Activated CD4-positive, alpha-beta memory T cell treated with anti-CD3 and anti-CD28 coated beads for 36 hours (primary cell): Measurements from ENCODE around the gene CTNNA3. TPM values are rescaled to one million over a fixed set of nuclear protein-coding genes. Genes with fewer than 3 reads are reported as not detected.

Experiments
- CTCF ChIA-PET: fragments of 350-600 bp; sonication (Branson Sonifier 250); formaldehyde crosslinking; loops from one replicate; lab custom pipeline; 2021; ENCODE audit warnings: antibody characterized with exemption, inconsistent platforms; lab: Charles Lee
- POLR2A ChIA-PET: fragments of 350-600 bp; sonication (Branson Sonifier 250); formaldehyde crosslinking; loops from one replicate; lab custom pipeline; 2021; ENCODE audit warnings: antibody characterized with exemption; lab: Charles Lee
- DNase-seq: peaks from one replicate; pipeline ENCODE4 v3.0.0-alpha.2; 2020
- H3K27ac Mint-ChIP-seq: one replicate; pipeline ENCODE4 v1.8.0; 2021; ENCODE audit warnings: mixed read lengths
- H3K27me3 Mint-ChIP-seq: one replicate; pipeline ENCODE4 v1.8.0; 2021; ENCODE audit warnings: mixed read lengths
- H3K36me3 Mint-ChIP-seq: one replicate; pipeline ENCODE4 v1.8.0; 2021; ENCODE audit warnings: mixed read lengths
- H3K4me1 Mint-ChIP-seq: one replicate; pipeline ENCODE4 v1.8.0; 2021; ENCODE audit warnings: low read depth, mixed read lengths
- H3K4me3 Mint-ChIP-seq: one replicate; pipeline ENCODE4 v1.8.0; 2021; ENCODE audit warnings: mild to moderate bottlenecking, mixed read lengths
- H3K9me3 Mint-ChIP-seq: one replicate; pipeline ENCODE4 v1.8.0; 2021; ENCODE audit warnings: mixed read lengths
- intact Hi-C: fragments of 100-400 bp; cut with micrococcal nuclease; formaldehyde crosslinking; loops from one replicate; pipeline ENCODE4 v1.15.1; 2023
- total RNA-seq, 2 experiments: library from RNA; stranded (reverse); gene quantifications; one replicate each; pipeline ENCODE4 v1.2.3, GENCODE V29; 2021

The CTNNA3 gene
- total RNA-seq, 2 experiments from 2014 or later = not detected

DNA sequence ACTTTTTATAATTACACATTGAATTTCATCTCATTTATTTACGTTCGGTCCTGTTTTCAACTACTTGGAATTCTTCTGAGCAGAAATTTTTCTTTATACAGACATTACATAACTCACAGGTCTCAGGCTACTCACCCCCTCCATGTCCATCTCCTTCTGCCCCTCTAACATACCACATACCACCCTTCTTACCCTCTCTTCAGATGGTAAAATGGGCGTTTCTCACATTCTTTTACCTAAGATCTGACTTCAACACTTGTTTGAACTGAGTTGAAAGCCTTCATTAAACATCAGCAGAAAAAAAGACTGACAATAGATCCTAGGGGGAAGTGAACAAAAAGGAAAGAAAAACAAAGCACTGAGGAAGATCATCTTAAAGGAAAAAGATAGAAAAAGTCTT, 309.7 kb downstream of the CTNNA3 start:
- CTCF ChIA-PET = no interaction called here
- POLR2A ChIA-PET = no interaction called here
- no peaks in the 10 kb centered on the region for H3K9me3 Mint-ChIP-seq
- no peak for DNase-seq
- H3K27ac Mint-ChIP-seq = no peak overlapping the region
- peaks cover 7% of the 10 kb centered on the region for H3K4me1 Mint-ChIP-seq
- H3K27me3 Mint-ChIP-seq = peaks cover 6% of the 10 kb centered on the region
- intact Hi-C loops = no loop called here
- H3K36me3 Mint-ChIP-seq = no peaks in the 10 kb centered on the region
- H3K4me3 Mint-ChIP-seq = no peak overlapping the region

DNA sequence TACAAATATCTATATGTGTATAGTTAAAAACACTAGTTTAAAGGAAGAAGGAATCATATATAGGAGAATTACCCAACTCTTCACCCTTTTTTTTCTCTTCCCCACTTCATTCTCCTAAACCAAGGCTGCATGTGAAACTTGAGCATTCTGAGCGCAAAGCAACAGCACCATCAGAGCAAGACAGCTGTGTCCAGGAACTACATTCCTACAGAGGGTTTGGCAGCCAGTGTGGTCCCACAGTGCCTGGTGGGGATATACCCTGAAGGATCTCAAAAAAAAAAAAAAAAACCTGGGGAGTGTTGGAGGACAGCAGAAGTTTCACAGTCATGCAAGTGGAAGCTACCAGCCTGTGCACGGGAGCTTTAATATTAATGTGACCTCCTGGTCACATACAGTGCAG, 310.4 kb downstream of the CTNNA3 start:
- ChIA-PET POLR2A (no interaction called here), CTCF (no interaction called here)
- H3K4me3 Mint-ChIP-seq = no peak overlapping the region
- H3K27me3 Mint-ChIP-seq = peaks cover 6% of the 10 kb centered on the region
- H3K27ac Mint-ChIP-seq = no peak overlapping the region
- no peaks in the 10 kb centered on the region for H3K36me3 Mint-ChIP-seq
- no peak for DNase-seq
- no peaks in the 10 kb centered on the region for H3K9me3 Mint-ChIP-seq
- intact Hi-C loops = no loop called here
- H3K4me1 Mint-ChIP-seq = peaks cover 7% of the 10 kb centered on the region

DNA sequence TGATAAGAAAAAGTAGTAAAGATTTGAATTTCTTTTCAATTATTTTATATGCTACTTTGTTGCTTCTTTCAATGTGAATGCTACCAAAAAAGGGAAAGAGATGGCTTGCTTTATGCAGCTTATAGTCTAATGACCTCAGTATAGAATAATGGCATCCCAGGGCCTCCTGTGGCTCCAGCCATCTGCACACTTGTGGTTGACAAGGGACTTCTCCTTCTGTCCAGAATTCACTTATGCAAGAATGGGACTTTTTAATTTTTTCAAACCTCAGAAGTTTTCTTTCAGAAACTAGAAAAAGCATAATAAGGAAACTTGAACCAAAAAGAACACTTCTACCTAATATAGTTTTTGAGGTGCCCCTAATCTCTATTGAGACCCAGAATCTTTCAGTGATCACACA, 310.9 kb downstream of the CTNNA3 start:
- Mint-ChIP-seq H3K27me3 (peaks cover 6% of the 10 kb centered on the region), H3K27ac (no peak overlapping the region), H3K4me3 (no peak overlapping the region), H3K36me3 (no peaks in the 10 kb centered on the region), H3K9me3 (no peaks in the 10 kb centered on the region), H3K4me1 (peaks cover 7% of the 10 kb centered on the region)
- POLR2A ChIA-PET = no interaction called here
- DNase-seq = no peak
- intact Hi-C loops = no loop called here
- CTCF ChIA-PET = no interaction called here

- no peaks in the 10 kb centered on the region for H3K36me3 Mint-ChIP-seq
- peaks cover 1% of the 10 kb centered on the region for H3K27me3 Mint-ChIP-seq
- no peak overlapping the region for H3K4me3 Mint-ChIP-seq
- ChIA-PET CTCF (no interaction called here), POLR2A (no interaction called here)
- H3K4me1 Mint-ChIP-seq = no peaks in the 10 kb centered on the region
- intact Hi-C loops = no loop called here
- H3K9me3 Mint-ChIP-seq = no peaks in the 10 kb centered on the region
- DNase-seq = no peak
- no peak overlapping the region for H3K27ac Mint-ChIP-seq
Observed at GRCh38 chr10:67331121-67331910, 364.7 kb downstream of the CTNNA3 start.

DNA sequence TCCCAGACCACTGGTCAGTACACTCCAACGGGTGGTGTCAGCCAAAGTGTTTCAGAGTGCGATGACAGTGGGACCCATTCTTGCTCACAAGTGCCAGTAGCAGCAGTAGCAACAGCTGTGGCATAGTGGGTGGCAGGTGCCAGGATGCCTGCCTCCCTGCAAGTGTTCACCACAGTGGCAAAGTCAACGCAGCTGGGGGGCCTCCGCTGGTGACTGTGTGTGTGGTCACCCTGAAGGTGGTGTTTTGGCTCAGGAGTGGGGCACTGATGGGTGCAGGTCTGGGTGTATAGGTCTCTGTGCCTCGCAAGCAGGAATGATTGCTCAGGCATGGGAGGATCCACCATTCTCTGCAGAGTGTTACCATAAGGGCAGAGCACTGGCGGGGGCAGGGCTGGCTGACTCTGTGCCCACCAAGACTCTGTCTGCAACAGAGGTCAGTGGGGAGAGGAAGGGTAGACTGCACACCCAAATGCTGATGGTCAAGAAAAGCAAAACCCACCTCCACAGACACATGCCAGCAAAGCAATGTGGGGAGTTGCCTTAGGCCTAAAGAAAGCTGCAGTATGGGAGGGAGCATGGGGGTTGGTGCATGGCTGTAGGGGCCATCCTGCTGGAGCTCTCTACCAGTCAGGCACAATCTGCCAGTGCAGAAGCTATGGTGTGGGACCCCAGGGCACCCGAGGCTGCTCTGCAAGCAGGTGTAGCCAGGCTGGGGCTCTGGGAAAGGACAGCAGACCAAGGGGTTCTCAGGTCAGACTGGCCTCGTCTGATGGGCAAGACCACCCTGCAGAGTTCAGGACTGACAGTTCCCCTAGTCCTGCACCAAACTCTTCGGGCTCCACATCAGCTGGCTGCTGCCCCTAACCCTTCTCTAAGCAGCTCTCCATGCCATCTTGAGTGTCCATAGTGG, 368.1 kb downstream of the CTNNA3 start:
- no peak overlapping the region for H3K27ac Mint-ChIP-seq
- peaks cover 1% of the 10 kb centered on the region for H3K27me3 Mint-ChIP-seq
- intact Hi-C loops = no loop called here
- H3K4me1 Mint-ChIP-seq = no peaks in the 10 kb centered on the region
- no peak overlapping the region for H3K4me3 Mint-ChIP-seq
- ChIA-PET POLR2A (no interaction called here), CTCF (no interaction called here)
- H3K9me3 Mint-ChIP-seq = peaks cover 31% of the 10 kb centered on the region
- no peak for DNase-seq
- H3K36me3 Mint-ChIP-seq = peaks cover 3% of the 10 kb centered on the region

- H3K4me1 Mint-ChIP-seq = no peaks in the 10 kb centered on the region
- intact Hi-C loops = no loop called here
- H3K9me3 Mint-ChIP-seq = peaks cover 20% of the 10 kb centered on the region
- H3K27ac Mint-ChIP-seq = no peak overlapping the region
- DNase-seq = no peak
- H3K4me3 Mint-ChIP-seq = no peak overlapping the region
- CTCF ChIA-PET = no interaction called here
- POLR2A ChIA-PET = no interaction called here
- H3K27me3 Mint-ChIP-seq = no peaks in the 10 kb centered on the region
- H3K36me3 Mint-ChIP-seq = peaks cover 3% of the 10 kb centered on the region
Observed at GRCh38 chr10:67319976-67320375, 376.0 kb downstream of the CTNNA3 start.

DNA sequence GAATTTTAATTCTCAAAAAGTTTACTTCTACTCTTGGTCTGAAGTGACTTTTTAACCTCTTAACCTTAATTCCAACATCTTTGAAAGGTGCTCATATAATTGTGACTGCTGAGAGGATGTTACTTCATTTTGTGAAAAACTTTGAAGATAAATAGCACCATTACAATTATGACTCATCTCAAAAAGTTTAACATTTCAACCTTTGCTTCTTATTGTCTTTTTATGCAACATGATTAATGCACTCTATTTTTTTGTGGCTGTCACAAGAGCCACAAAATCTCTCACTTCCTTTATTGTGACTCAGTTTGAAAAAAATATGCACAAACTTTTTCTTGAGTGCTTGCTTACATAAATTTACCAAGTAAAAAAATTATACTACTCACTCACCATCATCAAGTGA, 387.1 kb downstream of the CTNNA3 start:
- no peaks in the 10 kb centered on the region for H3K27me3 Mint-ChIP-seq
- ChIA-PET CTCF (interaction anchor here (0.6 kb wide), 1 partner anchor 24 kb away, joined by 4 read pairs; no protein-coding TSS in a partner anchor), POLR2A (no interaction called here)
- no peaks in the 10 kb centered on the region for H3K36me3 Mint-ChIP-seq
- no peak overlapping the region for H3K27ac Mint-ChIP-seq
- H3K4me1 Mint-ChIP-seq = no peaks in the 10 kb centered on the region
- H3K9me3 Mint-ChIP-seq = peaks cover 7% of the 10 kb centered on the region
- intact Hi-C loops = loop anchor here (5.0 kb wide), 1 partner anchor 213 kb away; no protein-coding TSS in a partner anchor
- no peak for DNase-seq
- H3K4me3 Mint-ChIP-seq = no peak overlapping the region

DNA sequence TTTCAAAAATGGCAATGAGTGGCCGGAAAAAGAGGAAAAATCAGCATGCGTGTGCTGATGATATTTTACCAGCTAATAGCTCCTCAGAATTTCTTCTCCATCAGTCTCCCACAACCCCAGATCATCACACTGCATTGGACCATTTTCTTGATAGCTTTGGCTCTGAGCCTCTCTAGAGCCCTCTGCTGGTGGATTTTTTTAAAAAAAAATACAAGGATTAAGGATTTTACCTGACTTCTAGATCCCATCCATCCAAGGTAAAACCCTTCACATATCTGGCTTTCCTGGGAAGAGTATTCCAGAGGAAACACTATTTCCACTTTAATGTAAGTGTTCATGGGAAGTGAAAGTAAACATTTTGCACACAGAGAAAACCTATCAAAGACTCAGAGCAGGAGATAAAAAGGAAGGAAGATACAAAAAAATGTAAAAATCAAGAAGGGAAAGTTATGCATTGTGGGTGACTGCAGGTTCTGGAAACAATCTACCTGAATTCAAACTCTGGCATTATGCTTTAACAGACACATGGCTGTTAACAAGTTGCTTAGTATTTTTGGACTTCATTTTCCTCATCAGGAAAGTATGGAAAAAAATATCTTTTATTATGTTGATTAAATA, 389.3 kb downstream of the CTNNA3 start:
- Mint-ChIP-seq H3K36me3 (no peaks in the 10 kb centered on the region), H3K27ac (no peak overlapping the region), H3K27me3 (no peaks in the 10 kb centered on the region), H3K4me1 (no peaks in the 10 kb centered on the region), H3K9me3 (peaks cover 7% of the 10 kb centered on the region), H3K4me3 (no peak overlapping the region)
- intact Hi-C loops = loop anchor here (5.0 kb wide), 1 partner anchor 216 kb away; no protein-coding TSS in a partner anchor
- CTCF ChIA-PET = interaction anchor here (0.6 to 2.0 kb wide), 5 partner anchors 12 to 381 kb away, joined by 3 to 6 read pairs (median 4); partner anchors contain the start of gene LRRTM3
- no peak for DNase-seq
- POLR2A ChIA-PET = no interaction called here

DNA sequence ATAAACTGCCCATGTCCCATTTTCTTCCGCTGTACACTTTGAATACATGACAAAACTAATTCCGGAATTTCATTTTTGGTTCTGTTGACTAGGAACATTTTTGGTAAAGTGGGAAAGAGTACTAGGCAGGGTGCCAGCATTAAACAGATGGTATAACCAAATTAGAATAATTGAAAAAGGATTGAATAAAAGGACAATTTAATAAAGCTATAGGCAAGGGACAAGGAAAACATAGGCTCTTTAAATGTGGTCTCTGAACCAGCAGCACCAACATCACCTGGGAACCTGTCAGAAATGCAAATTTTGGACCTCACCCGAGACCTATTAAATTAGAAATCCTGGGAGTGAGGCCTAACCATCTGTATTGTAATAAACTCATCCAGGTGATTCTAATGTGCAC, 393.3 kb downstream of the CTNNA3 start:
- Mint-ChIP-seq H3K9me3 (peaks cover 3% of the 10 kb centered on the region), H3K4me3 (no peak overlapping the region), H3K36me3 (no peaks in the 10 kb centered on the region), H3K27me3 (no peaks in the 10 kb centered on the region), H3K27ac (no peak overlapping the region), H3K4me1 (no peaks in the 10 kb centered on the region)
- no peak for DNase-seq
- CTCF ChIA-PET = no interaction called here
- POLR2A ChIA-PET = no interaction called here
- intact Hi-C loops = no loop called here

DNA sequence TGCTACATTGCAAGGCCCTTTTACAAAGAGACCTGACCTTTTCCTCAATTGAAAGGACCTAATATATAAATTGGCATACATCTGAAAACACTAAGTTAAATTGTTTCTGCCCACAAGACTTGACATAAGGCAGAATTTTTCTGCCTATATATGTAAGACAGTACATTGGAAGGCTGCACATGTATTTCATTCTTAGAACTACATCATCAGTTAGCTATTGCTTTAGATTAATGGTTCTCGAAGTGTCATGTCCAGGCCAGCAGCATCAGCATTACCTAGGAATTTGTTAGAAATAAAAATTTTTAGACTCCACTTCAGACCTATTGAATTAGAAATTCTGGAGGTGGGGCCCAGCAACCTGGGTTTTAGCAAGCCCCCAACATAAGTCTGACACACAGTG, 396.2 kb downstream of the CTNNA3 start:
- H3K4me1 Mint-ChIP-seq = no peaks in the 10 kb centered on the region
- peaks cover 3% of the 10 kb centered on the region for H3K9me3 Mint-ChIP-seq
- no peaks in the 10 kb centered on the region for H3K27me3 Mint-ChIP-seq
- DNase-seq = no peak
- no peak overlapping the region for H3K27ac Mint-ChIP-seq
- CTCF ChIA-PET = no interaction called here
- POLR2A ChIA-PET = no interaction called here
- H3K36me3 Mint-ChIP-seq = no peaks in the 10 kb centered on the region
- no peak overlapping the region for H3K4me3 Mint-ChIP-seq
- intact Hi-C loops = no loop called here

GRCh38 chr10:67297637-67298181, 398.3 kb downstream of the CTNNA3 start:
- Mint-ChIP-seq H3K9me3 (peaks cover 3% of the 10 kb centered on the region), H3K4me1 (no peaks in the 10 kb centered on the region), H3K27me3 (no peaks in the 10 kb centered on the region), H3K27ac (no peak overlapping the region), H3K4me3 (no peak overlapping the region), H3K36me3 (no peaks in the 10 kb centered on the region)
- POLR2A ChIA-PET = no interaction called here
- intact Hi-C loops = no loop called here
- DNase-seq = no peak
- CTCF ChIA-PET = no interaction called here

- no peak overlapping the region for H3K27ac Mint-ChIP-seq
- peaks cover 3% of the 10 kb centered on the region for H3K9me3 Mint-ChIP-seq
- intact Hi-C loops = no loop called here
- no peak for DNase-seq
- CTCF ChIA-PET = no interaction called here
- POLR2A ChIA-PET = no interaction called here
- H3K4me3 Mint-ChIP-seq = no peak overlapping the region
- no peaks in the 10 kb centered on the region for H3K4me1 Mint-ChIP-seq
- H3K27me3 Mint-ChIP-seq = no peaks in the 10 kb centered on the region
- no peaks in the 10 kb centered on the region for H3K36me3 Mint-ChIP-seq
Observed at GRCh38 chr10:67296926-67297325, 399.1 kb downstream of the CTNNA3 start.
